A549 (cell line): ENCODE results near the gene IQCF6. TPM values are rescaled to one million over a fixed set of nuclear protein-coding genes. Genes with fewer than 3 reads are reported as not detected.

Experiments used
- ATAC-seq, 2 experiments: fragments of 200-7000 bp in 1 of 2; fragments of >200 bp in 1 of 2; cut with Nextera tagmentation in 1 of 2; cut with Tn5 transposase in 1 of 2; 3 replicates each; pipeline versions ENCODE4 v1.8.0 to v1.9.1; 2018 to 2020; ENCODE audit warnings: mild to moderate bottlenecking in 1 of 2, moderate library complexity in 1 of 2
- CTCF ChIA-PET: fragments of 300-600 bp; sonication (Branson Sonifier 250); formaldehyde crosslinking; extraction: SDS; loops from one replicate; lab custom pipeline; 2021; ENCODE audit warnings: antibody characterized with exemption, inconsistent platforms; lab: Yijun Ruan, JAX
- POLR2A ChIA-PET: fragments of 350-600 bp; formaldehyde crosslinking; extraction: SDS; loops from one replicate; lab custom pipeline; 2021; ENCODE audit warnings: antibody characterized with exemption, inconsistent platforms; lab: Yijun Ruan, JAX
- DNase-seq, 2 experiments: peaks; one replicate each; pipeline versions ENCODE4 v3.0.0 to v3.0.0-alpha.2; 2011 to 2016; ENCODE audit warnings: low read depth in 1 of 2, low spot score in 1 of 2
- FAIRE-seq: peaks from 2 replicates; lab custom pipeline; 2011; peaks lifted over from hg19 to GRCh38; lab: Jason Lieb, UNC
- H3K27ac ChIP-seq, 2 experiments: fragments of >200 bp; sonication (Bioruptor Twin); formaldehyde crosslinking; 3 replicates each; pipeline ENCODE4 v1.5.1; 2016 to 2017
- H3K4me1 ChIP-seq: fragments of >200 bp; sonication (Bioruptor Twin); formaldehyde crosslinking; 3 replicates; pipeline ENCODE4 v1.6.1; 2016
- H3K4me2 ChIP-seq: fragments of >200 bp; sonication (Bioruptor Twin); formaldehyde crosslinking; 3 replicates; pipeline ENCODE4 v1.6.1; 2016
- H3K4me3 ChIP-seq: fragments of >200 bp; sonication (Bioruptor Twin); formaldehyde crosslinking; 3 replicates; pipeline ENCODE4 v1.5.1; 2016
- H3K9me3 ChIP-seq: fragments of >200 bp; sonication (Bioruptor Twin); formaldehyde crosslinking; 3 replicates; pipeline ENCODE4 v1.6.1; 2016
- CBX2 ChIP-seq: fragments of 200-600 bp; sonication (generic); IDR thresholded peaks from 2 replicates; pipeline ENCODE4 v1.6.1; 2016; ENCODE audit warnings: low read depth, mild to moderate bottlenecking, borderline replicate concordance
- CEBPB ChIP-seq, 2 experiments: fragments of >200 bp in 1 of 2; sonication (Bioruptor Twin) in 1 of 2; formaldehyde crosslinking in 1 of 2; IDR thresholded peaks; 2 replicates each; pipeline ENCODE4 v1.6.1; 2012 to 2016
- CHD2 ChIP-seq: fragments of 150-350 bp; IDR thresholded peaks from 2 replicates; pipeline ENCODE4 v1.6.1; 2014; ENCODE audit warnings: low read length; ENCODE audit not compliant: partially characterized antibody
- EHF ChIP-seq: fragments of 250-450 bp; sonication (Bioruptor Pico); IDR thresholded peaks from 2 replicates; pipeline ENCODE4 v1.5.0; 2020; ENCODE audit warnings: mild to moderate bottlenecking
- EP300 ChIP-seq, 2 experiments: fragments of >200 bp; sonication (Bioruptor Twin); formaldehyde crosslinking; IDR thresholded peaks; 2 replicates in 1 of 2; 3 replicates in 1 of 2; pipeline ENCODE4 v1.6.1; 2016 to 2017
- GATA3 ChIP-seq: IDR thresholded peaks from 2 replicates; pipeline ENCODE4 v1.6.1; 2012; ENCODE audit warnings: borderline replicate concordance
- JUNB ChIP-seq: fragments of >200 bp; sonication (Bioruptor Twin); formaldehyde crosslinking; IDR thresholded peaks from 2 replicates; pipeline ENCODE4 v1.6.1; 2016
- KDM1A ChIP-seq: fragments of 200-600 bp; sonication (generic); IDR thresholded peaks from 2 replicates; pipeline ENCODE4 v1.6.1; 2016; ENCODE audit warnings: low read depth, mild to moderate bottlenecking
- NFE2L2 ChIP-seq: fragments of 150-350 bp; conservative IDR thresholded peaks from 2 replicates; pipeline ENCODE4 v1.6.1; 2014; ENCODE audit warnings: low read length
- NPAS2 ChIP-seq: fragments of 250-450 bp; sonication (Bioruptor Pico); IDR thresholded peaks from 2 replicates; pipeline ENCODE4 v1.8.0; 2022; ENCODE audit warnings: mild to moderate bottlenecking, moderate library complexity, borderline replicate concordance
- POLR2AphosphoS2 ChIP-seq: conservative IDR thresholded peaks from 2 replicates; pipeline ENCODE4 v1.6.1; 2012; ENCODE audit warnings: low read length, improper control_type of control experiment, inconsistent platforms
- SMC3 ChIP-seq: fragments of >200 bp; sonication (Bioruptor Twin); formaldehyde crosslinking; IDR thresholded peaks from 3 replicates; pipeline ENCODE4 v1.6.1; 2018; ENCODE audit warnings: inconsistent platforms
- SREBF2 ChIP-seq: fragments of 450-650 bp; IDR thresholded peaks from 2 replicates; pipeline ENCODE4 v1.6.1; 2014; ENCODE audit warnings: mild to moderate bottlenecking, moderate library complexity
- TFCP2L1 ChIP-seq: fragments of 250-450 bp; sonication (Bioruptor Pico); IDR thresholded peaks from 2 replicates; pipeline ENCODE4 v1.5.0; 2021; ENCODE audit warnings: mild to moderate bottlenecking
- ZFP36 ChIP-seq: fragments of 450-650 bp; IDR thresholded peaks from 2 replicates; pipeline ENCODE4 v1.6.1; 2014; ENCODE audit warnings: borderline replicate concordance; ENCODE audit not compliant: partially characterized antibody
- polyA plus RNA-seq, 4 experiments: library from polyadenylated mRNA; depleted of rRNA in 3 of 4; stranded (reverse); fragments of >200 nt; fragmentation: RNase III in 1 of 4; extraction: RNeasy Plus Mini Kit Qiagen cat#74134 plus additional on column Dnase treatment in 1 of 4; gene quantifications; 2 replicates in 3 of 4; 3 replicates in 1 of 4; pipeline ENCODE4 v1.2.3, GENCODE V29; 2011 to 2017
- TF ChIP-seq, protein P1 (sequence below): fragments of >200 bp; sonication (Bioruptor Twin); formaldehyde crosslinking; IDR thresholded peaks from 2 replicates; pipeline ENCODE4 v1.6.1; 2016
- TF ChIP-seq, protein P2 (sequence below): fragments of 150-350 bp; IDR thresholded peaks from 2 replicates; pipeline ENCODE4 v1.6.1; 2014; ENCODE audit warnings: low read depth, mild to moderate bottlenecking, low read length
- TF ChIP-seq, protein P3 (sequence below): fragments of >200 bp; sonication (Bioruptor Twin); formaldehyde crosslinking; IDR thresholded peaks from 3 replicates; pipeline ENCODE4 v1.5.1; 2016

The IQCF6 gene
- polyA plus RNA-seq, 2 of the 4 experiments (the other 2 are of a cell fraction): not detected

DNA sequence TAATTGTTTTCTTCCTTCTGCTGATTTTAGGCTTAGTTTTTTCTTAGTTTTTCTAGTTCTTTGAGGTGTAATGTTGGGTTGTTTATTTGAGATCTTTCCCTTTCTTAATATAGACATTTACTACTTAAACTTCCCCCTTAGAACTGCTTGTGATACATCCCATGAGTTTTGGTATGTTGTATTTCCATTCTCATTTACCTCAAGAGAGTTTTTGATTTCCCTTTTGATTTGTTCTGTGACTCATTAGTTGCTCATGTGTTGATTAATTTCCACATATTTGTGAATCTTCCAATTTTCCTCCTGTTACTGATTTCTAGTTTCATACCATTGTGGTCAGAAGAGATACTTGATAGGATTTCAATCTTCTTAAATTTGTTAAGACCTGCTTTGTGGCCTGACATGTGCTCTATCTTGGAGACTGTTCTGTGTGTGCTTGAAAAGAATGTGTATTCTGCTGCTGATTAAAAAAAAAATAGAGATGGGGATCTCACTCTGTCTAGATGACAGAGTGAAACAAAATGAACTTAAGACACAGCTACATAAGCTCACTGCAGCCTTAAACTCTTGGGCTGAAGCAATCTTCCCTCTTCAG, 49.9 kb downstream of the IQCF6 start:
- Histone ChIP-seq H3K27ac (no peak overlapping the region), H3K4me3 (no peak overlapping the region), H3K4me2 (no peak overlapping the region), H3K9me3 (no peaks in the 10 kb centered on the region), H3K4me1 (no peaks in the 10 kb centered on the region)
- POLR2A ChIA-PET: no interaction called here
- ATAC-seq (no peak), FAIRE-seq (no peak), DNase-seq (no peak)
- TF ChIP-seq, protein P1, sequence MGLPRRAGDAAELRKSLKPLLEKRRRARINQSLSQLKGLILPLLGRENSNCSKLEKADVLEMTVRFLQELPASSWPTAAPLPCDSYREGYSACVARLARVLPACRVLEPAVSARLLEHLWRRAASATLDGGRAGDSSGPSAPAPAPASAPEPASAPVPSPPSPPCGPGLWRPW: no peak
- TF ChIP-seq NFE2L2 (no peak), GATA3 (no peak), TFCP2L1 (no peak), KDM1A (no peak), POLR2AphosphoS2 (no peak), ZFP36 (no peak), SMC3 (no peak), NPAS2 (CRISPR knock-in tag) (no peak), JUNB (no peak), CBX2 (no peak), CEBPB (IDR thresholded peaks at IDR 0.05) (no peak), CHD2 (no peak), EP300 (IDR thresholded peaks at IDR 0.05) (no peak), SREBF2 (no peak), EHF (CRISPR knock-in tag) (no peak)
- TF ChIP-seq, protein P2, sequence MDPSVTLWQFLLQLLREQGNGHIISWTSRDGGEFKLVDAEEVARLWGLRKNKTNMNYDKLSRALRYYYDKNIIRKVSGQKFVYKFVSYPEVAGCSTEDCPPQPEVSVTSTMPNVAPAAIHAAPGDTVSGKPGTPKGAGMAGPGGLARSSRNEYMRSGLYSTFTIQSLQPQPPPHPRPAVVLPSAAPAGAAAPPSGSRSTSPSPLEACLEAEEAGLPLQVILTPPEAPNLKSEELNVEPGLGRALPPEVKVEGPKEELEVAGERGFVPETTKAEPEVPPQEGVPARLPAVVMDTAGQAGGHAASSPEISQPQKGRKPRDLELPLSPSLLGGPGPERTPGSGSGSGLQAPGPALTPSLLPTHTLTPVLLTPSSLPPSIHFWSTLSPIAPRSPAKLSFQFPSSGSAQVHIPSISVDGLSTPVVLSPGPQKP: no peak
- TF ChIP-seq, protein P3, sequence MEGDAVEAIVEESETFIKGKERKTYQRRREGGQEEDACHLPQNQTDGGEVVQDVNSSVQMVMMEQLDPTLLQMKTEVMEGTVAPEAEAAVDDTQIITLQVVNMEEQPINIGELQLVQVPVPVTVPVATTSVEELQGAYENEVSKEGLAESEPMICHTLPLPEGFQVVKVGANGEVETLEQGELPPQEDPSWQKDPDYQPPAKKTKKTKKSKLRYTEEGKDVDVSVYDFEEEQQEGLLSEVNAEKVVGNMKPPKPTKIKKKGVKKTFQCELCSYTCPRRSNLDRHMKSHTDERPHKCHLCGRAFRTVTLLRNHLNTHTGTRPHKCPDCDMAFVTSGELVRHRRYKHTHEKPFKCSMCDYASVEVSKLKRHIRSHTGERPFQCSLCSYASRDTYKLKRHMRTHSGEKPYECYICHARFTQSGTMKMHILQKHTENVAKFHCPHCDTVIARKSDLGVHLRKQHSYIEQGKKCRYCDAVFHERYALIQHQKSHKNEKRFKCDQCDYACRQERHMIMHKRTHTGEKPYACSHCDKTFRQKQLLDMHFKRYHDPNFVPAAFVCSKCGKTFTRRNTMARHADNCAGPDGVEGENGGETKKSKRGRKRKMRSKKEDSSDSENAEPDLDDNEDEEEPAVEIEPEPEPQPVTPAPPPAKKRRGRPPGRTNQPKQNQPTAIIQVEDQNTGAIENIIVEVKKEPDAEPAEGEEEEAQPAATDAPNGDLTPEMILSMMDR: no peak
- CTCF ChIA-PET: interaction anchor here (1.0 kb wide), 1 partner anchor 10 kb away, joined by 3 read pairs; no protein-coding TSS in a partner anchor

Other genes starting within 250 kb of the IQCF6 start
- 6.4 and 7.7 TPM in 2 replicates for gene RAD54L2, start 240.5 kb downstream of the IQCF6 start, polyA plus RNA-seq (2011; rRNA removed)
- gene RAD54L2, start 240.5 kb downstream of the IQCF6 start, polyA plus RNA-seq (2017; fragmentation: RNase III; extraction: RNeasy Plus Mini Kit Qiagen cat#74134 plus additional on column Dnase treatment): 4.4 to 4.8 TPM (median 4.7 TPM) in 3 replicates
- 47.9 and 59.3 TPM in 2 replicates for gene TEX264, start 108.0 kb downstream of the IQCF6 start, polyA plus RNA-seq (2011; rRNA removed)
- gene TEX264, start 108.0 kb downstream of the IQCF6 start, polyA plus RNA-seq (2017; fragmentation: RNase III; extraction: RNeasy Plus Mini Kit Qiagen cat#74134 plus additional on column Dnase treatment): 50.7 to 55.3 TPM (median 54.7 TPM) in 3 replicates
- gene GRM2, start 72.2 kb downstream of the IQCF6 start, polyA plus RNA-seq (2011; rRNA removed): not detected in 2 replicates
- 0.01 to 0.03 TPM (median 0.03 TPM) in 3 replicates for gene GRM2, start 72.2 kb downstream of the IQCF6 start, polyA plus RNA-seq (2017; fragmentation: RNase III; extraction: RNeasy Plus Mini Kit Qiagen cat#74134 plus additional on column Dnase treatment)
- not detected in 2 replicates for gene IQCF2, start 82.4 kb upstream of the IQCF6 start, polyA plus RNA-seq (2011; rRNA removed)
- not detected in 3 replicates for gene IQCF2, start 82.4 kb upstream of the IQCF6 start, polyA plus RNA-seq (2017; fragmentation: RNase III; extraction: RNeasy Plus Mini Kit Qiagen cat#74134 plus additional on column Dnase treatment)
- gene IQCF5, start 96.4 kb upstream of the IQCF6 start, polyA plus RNA-seq (2011; rRNA removed): not detected in 2 replicates
- not detected in 3 replicates for gene IQCF5, start 96.4 kb upstream of the IQCF6 start, polyA plus RNA-seq (2017; fragmentation: RNase III; extraction: RNeasy Plus Mini Kit Qiagen cat#74134 plus additional on column Dnase treatment)
- not detected in 2 replicates for gene IQCF1, start 124.1 kb upstream of the IQCF6 start, polyA plus RNA-seq (2011; rRNA removed)
- gene IQCF1, start 124.1 kb upstream of the IQCF6 start, polyA plus RNA-seq (2017; fragmentation: RNase III; extraction: RNeasy Plus Mini Kit Qiagen cat#74134 plus additional on column Dnase treatment): not detected in 3 replicates
- 17.0 TPM in 2 replicates for gene RRP9, start 162.7 kb upstream of the IQCF6 start, polyA plus RNA-seq (2011; rRNA removed)
- gene RRP9, start 162.7 kb upstream of the IQCF6 start, polyA plus RNA-seq (2017; fragmentation: RNase III; extraction: RNeasy Plus Mini Kit Qiagen cat#74134 plus additional on column Dnase treatment): 31.3 to 35.1 TPM (median 34.3 TPM) in 3 replicates
- 7.6 and 7.8 TPM in 2 replicates for gene PARP3, start 163.1 kb upstream of the IQCF6 start, polyA plus RNA-seq (2011; rRNA removed)
- gene PARP3, start 163.1 kb upstream of the IQCF6 start, polyA plus RNA-seq (2017; fragmentation: RNase III; extraction: RNeasy Plus Mini Kit Qiagen cat#74134 plus additional on column Dnase treatment): 10.8 to 14.0 TPM (median 11.0 TPM) in 3 replicates
- gene GPR62, start 176.1 kb upstream of the IQCF6 start, polyA plus RNA-seq (2011; rRNA removed): not detected in 2 replicates
- gene GPR62, start 176.1 kb upstream of the IQCF6 start, polyA plus RNA-seq (2017; fragmentation: RNase III; extraction: RNeasy Plus Mini Kit Qiagen cat#74134 plus additional on column Dnase treatment): 0.05 TPM in 1 of 3 replicates, not detected in the others
- gene PCBP4, start 188.2 kb upstream of the IQCF6 start, polyA plus RNA-seq (2011; rRNA removed): 8.6 and 9.3 TPM in 2 replicates
- gene PCBP4, start 188.2 kb upstream of the IQCF6 start, polyA plus RNA-seq (2017; fragmentation: RNase III; extraction: RNeasy Plus Mini Kit Qiagen cat#74134 plus additional on column Dnase treatment): 10.9 to 11.5 TPM (median 11.0 TPM) in 3 replicates
- 37.9 and 39.7 TPM in 2 replicates for gene ABHD14B, start 194.8 kb upstream of the IQCF6 start, polyA plus RNA-seq (2011; rRNA removed)
- 23.2 to 27.2 TPM (median 23.5 TPM) in 3 replicates for gene ABHD14B, start 194.8 kb upstream of the IQCF6 start, polyA plus RNA-seq (2017; fragmentation: RNase III; extraction: RNeasy Plus Mini Kit Qiagen cat#74134 plus additional on column Dnase treatment)
- 6.3 and 7.5 TPM in 2 replicates for gene ABHD14A, start 195.8 kb upstream of the IQCF6 start, polyA plus RNA-seq (2011; rRNA removed)
- 9.1 to 9.5 TPM (median 9.5 TPM) in 3 replicates for gene ABHD14A, start 195.8 kb upstream of the IQCF6 start, polyA plus RNA-seq (2017; fragmentation: RNase III; extraction: RNeasy Plus Mini Kit Qiagen cat#74134 plus additional on column Dnase treatment)
- 21.1 and 25.1 TPM in 2 replicates for gene ACY1, start 204.3 kb upstream of the IQCF6 start, polyA plus RNA-seq (2011; rRNA removed)
- 19.9 to 21.4 TPM (median 20.7 TPM) in 3 replicates for gene ACY1, start 204.3 kb upstream of the IQCF6 start, polyA plus RNA-seq (2017; fragmentation: RNase III; extraction: RNeasy Plus Mini Kit Qiagen cat#74134 plus additional on column Dnase treatment)
- 808 and 909 TPM in 2 replicates for gene RPL29, start 216.7 kb upstream of the IQCF6 start, polyA plus RNA-seq (2011; rRNA removed)
- gene RPL29, start 216.7 kb upstream of the IQCF6 start, polyA plus RNA-seq (2017; fragmentation: RNase III; extraction: RNeasy Plus Mini Kit Qiagen cat#74134 plus additional on column Dnase treatment): 1,098 to 1,170 TPM (median 1,152 TPM) in 3 replicates